ENCODE data around the gene RIC8A. TPM values are rescaled to one million over a fixed set of nuclear protein-coding genes. Genes with fewer than 3 reads are reported as not detected.

RIC8A gene
- total and polyA plus RNA-seq, 2 of the 13 experiments (the other 11 are each of a cell fraction or from before 2014, with no cell fraction given) = 62.1 to 63.8 TPM

- in situ Hi-C loops (cut with HindIII; ENCODE audit: extremely low pct_ligation_motif_present, low pct_unique_long_range_greater_than_20kb) (no loop called here), intact Hi-C loops (cut with micrococcal nuclease; ENCODE audit: unreplicated experiment) (no loop called here)
- no peaks in the 10 kb centered on the region for H3K9me3 ChIP-seq (ENCODE audit: low read length)
- H3K9ac ChIP-seq (ENCODE audit: insufficient read depth, low read depth, low read length) = no peak overlapping the region
- ChIA-PET POLR2A (interaction anchor here (1.0 kb wide), 1 partner anchor 21 kb away, joined by 3 read pairs; the partner anchor contains the start of genes BET1L and RIC8A), CTCF (ENCODE audit: low intra/inter-chr PET ratio, low total read pairs) (no interaction called here)
- FAIRE-seq (no peak), ATAC-seq (no peak), DNase-seq (ENCODE audit: low spot score) (no peak)
- H3K27me3 ChIP-seq (ENCODE audit: control insufficient read depth in 1 of 2, insufficient read depth in 2 of 2, low read length in 2 of 2) = no peaks in the 10 kb centered on the region; a peak in 1 of 5 replicates
- BruUV-seq (replicated peaks) = no TSS peak
- no peak overlapping the region for H3K27ac ChIP-seq (ENCODE audit: extremely low read length, insufficient read depth, low read length)
- H4K20me1 ChIP-seq (ENCODE audit: insufficient read depth, low read length) = no peaks in the 10 kb centered on the region
- no peak overlapping the region for H3K4me3 ChIP-seq (replicated peaks in 1 of 3; ENCODE audit: insufficient read depth in 1 of 3, low read depth in 2 of 3, low read length in 3 of 3)
- H3K4me2 ChIP-seq (ENCODE audit: low read depth, low read length) = no peak overlapping the region
- WGBS (ENCODE audit: low lambda C conversion rate) = 90% methylated on average over 6 of the region's 6 CpGs
- no peak overlapping the region for H2AFZ ChIP-seq (ENCODE audit: low read length)
- TF ChIP-seq PPARG (CRISPR knock-in tag; conservative IDR thresholded peaks at IDR 0.05) (no peak), IRF1 (CRISPR knock-in tag; IDR thresholded peaks at IDR 0.05; ENCODE audit: low read depth) (no peak), ZNF121 (CRISPR knock-in tag; IDR thresholded peaks at IDR 0.05) (no peak), MAZ (IDR thresholded peaks at IDR 0.05; ENCODE audit: borderline replicate concordance, low read depth, low read length) (no peak), MAZ (CRISPR knock-in tag; IDR thresholded peaks at IDR 0.05; ENCODE audit: low read depth) (no peak), SPEN (CRISPR knock-in tag; IDR thresholded peaks at IDR 0.05; ENCODE audit: low read depth) (no peak), ZNF772 (CRISPR knock-in tag; IDR thresholded peaks at IDR 0.05) (no peak), ZSCAN31 (CRISPR knock-in tag; IDR thresholded peaks at IDR 0.05; ENCODE audit: low read depth) (no peak), ZNF879 (CRISPR knock-in tag; IDR thresholded peaks at IDR 0.05) (no peak), HNF4A (CRISPR knock-in tag; IDR thresholded peaks at IDR 0.05) (no peak), ZNF354B (CRISPR knock-in tag; IDR thresholded peaks at IDR 0.05) (no peak), MAFK (conservative IDR thresholded peaks at IDR 0.05 in 1 of 2, IDR thresholded peaks at IDR 0.05 in 1 of 2; ENCODE audit: low read length in 2 of 2) (no peak), ZNF737 (CRISPR knock-in tag; IDR thresholded peaks at IDR 0.05; ENCODE audit: borderline replicate concordance) (no peak), ZNF746 (CRISPR knock-in tag; IDR thresholded peaks at IDR 0.05) (no peak)
- TF ChIP-seq, protein P1, sequence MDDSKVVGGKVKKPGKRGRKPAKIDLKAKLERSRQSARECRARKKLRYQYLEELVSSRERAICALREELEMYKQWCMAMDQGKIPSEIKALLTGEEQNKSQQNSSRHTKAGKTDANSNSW (CRISPR knock-in tag; IDR thresholded peaks at IDR 0.05; ENCODE audit: borderline replicate concordance) = no peak
- TF ChIP-seq, protein P2, sequence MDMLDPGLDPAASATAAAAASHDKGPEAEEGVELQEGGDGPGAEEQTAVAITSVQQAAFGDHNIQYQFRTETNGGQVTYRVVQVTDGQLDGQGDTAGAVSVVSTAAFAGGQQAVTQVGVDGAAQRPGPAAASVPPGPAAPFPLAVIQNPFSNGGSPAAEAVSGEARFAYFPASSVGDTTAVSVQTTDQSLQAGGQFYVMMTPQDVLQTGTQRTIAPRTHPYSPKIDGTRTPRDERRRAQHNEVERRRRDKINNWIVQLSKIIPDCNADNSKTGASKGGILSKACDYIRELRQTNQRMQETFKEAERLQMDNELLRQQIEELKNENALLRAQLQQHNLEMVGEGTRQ (IDR thresholded peaks at IDR 0.05; ENCODE audit: low read depth, low read length) = no peak
- TF ChIP-seq, protein P2 (CRISPR knock-in tag; IDR thresholded peaks at IDR 0.05; ENCODE audit: borderline replicate concordance) = no peak
- TF ChIP-seq, protein P3, sequence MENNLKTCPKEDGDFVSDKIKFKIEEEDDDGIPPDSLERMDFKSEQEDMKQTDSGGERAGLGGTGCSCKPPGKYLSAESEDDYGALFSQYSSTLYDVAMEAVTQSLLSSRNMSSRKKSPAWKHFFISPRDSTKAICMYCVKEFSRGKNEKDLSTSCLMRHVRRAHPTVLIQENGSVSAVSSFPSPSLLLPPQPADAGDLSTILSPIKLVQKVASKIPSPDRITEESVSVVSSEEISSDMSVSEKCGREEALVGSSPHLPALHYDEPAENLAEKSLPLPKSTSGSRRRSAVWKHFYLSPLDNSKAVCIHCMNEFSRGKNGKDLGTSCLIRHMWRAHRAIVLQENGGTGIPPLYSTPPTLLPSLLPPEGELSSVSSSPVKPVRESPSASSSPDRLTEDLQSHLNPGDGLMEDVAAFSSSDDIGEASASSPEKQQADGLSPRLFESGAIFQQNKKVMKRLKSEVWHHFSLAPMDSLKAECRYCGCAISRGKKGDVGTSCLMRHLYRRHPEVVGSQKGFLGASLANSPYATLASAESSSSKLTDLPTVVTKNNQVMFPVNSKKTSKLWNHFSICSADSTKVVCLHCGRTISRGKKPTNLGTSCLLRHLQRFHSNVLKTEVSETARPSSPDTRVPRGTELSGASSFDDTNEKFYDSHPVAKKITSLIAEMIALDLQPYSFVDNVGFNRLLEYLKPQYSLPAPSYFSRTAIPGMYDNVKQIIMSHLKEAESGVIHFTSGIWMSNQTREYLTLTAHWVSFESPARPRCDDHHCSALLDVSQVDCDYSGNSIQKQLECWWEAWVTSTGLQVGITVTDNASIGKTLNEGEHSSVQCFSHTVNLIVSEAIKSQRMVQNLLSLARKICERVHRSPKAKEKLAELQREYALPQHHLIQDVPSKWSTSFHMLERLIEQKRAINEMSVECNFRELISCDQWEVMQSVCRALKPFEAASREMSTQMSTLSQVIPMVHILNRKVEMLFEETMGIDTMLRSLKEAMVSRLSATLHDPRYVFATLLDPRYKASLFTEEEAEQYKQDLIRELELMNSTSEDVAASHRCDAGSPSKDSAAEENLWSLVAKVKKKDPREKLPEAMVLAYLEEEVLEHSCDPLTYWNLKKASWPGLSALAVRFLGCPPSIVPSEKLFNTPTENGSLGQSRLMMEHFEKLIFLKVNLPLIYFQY (CRISPR knock-in tag; IDR thresholded peaks at IDR 0.05; ENCODE audit: borderline replicate concordance) = no peak
- H3K36me3 ChIP-seq (replicated peaks in 1 of 2; ENCODE audit: control insufficient read depth in 1 of 2, insufficient read depth in 2 of 2, low read length in 2 of 2) = peaks cover 1 to 4% of the 10 kb centered on the region in 2 experiments; a peak in 4 of 5 replicates
- no peaks in the 10 kb centered on the region for H3K79me2 ChIP-seq (ENCODE audit: insufficient read depth, low read length)
- H3K4me1 ChIP-seq (ENCODE audit: insufficient read depth, low read length) = no peaks in the 10 kb centered on the region
These were observed 20.4 kb downstream of the RIC8A start for GRCh38 chr11:227824-228379.
